ENCODE data around the gene CXCR6.

DNA sequence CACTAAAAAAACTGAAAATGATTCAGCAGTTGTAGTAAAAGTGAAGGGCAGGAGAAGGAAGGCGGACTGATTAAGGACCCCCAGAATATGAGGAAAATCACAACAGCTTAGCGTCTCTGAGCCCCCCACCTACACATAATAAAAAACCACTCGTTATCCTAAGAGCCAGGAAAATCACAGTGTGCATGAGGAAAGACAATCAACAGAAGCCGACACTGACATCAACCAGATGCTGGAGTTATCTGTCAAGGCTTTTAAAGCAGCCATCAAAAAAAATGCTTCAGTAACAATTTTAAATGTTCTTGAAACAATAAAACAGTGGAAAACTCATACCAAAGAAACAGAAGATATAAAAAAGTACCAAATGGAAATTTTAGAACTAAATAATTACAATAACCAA, 9.7 kb upstream of the CXCR6 start:
- TF ChIP-seq CTCF (IDR thresholded peaks at IDR 0.05) (no peak), E2F4 (CRISPR knock-in tag; IDR thresholded peaks at IDR 0.05; ENCODE audit: borderline replicate concordance, low read depth) (no peak), ATF2 (CRISPR knock-in tag; IDR thresholded peaks at IDR 0.05; ENCODE audit: borderline replicate concordance, low read depth) (no peak), NR2C2 (CRISPR knock-in tag; IDR thresholded peaks at IDR 0.05) (no peak), IRF2 (CRISPR knock-in tag; IDR thresholded peaks at IDR 0.05; ENCODE audit: borderline replicate concordance, low read depth) (no peak), ETV6 (CRISPR knock-in tag; IDR thresholded peaks at IDR 0.05) (no peak)
- TF ChIP-seq, protein P1, sequence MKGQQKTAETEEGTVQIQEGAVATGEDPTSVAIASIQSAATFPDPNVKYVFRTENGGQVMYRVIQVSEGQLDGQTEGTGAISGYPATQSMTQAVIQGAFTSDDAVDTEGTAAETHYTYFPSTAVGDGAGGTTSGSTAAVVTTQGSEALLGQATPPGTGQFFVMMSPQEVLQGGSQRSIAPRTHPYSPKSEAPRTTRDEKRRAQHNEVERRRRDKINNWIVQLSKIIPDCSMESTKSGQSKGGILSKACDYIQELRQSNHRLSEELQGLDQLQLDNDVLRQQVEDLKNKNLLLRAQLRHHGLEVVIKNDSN (CRISPR knock-in tag; IDR thresholded peaks at IDR 0.05) = no peak

Measured in WTC11 (cell line).